Astrocyte (in vitro differentiated cells and primary cell): Measurements from ENCODE around the gene ZKSCAN3. TPM values are rescaled to one million over a fixed set of nuclear protein-coding genes. Genes with fewer than 3 reads are reported as not detected.
A peak's percentile ranks its signal among the peaks of the same experiment; 100 is the strongest.

Experiments
- DNase-seq: peaks from one replicate; pipeline ENCODE4 v3.0.0-alpha.2; 2010; ENCODE audit warnings: low read depth
- FAIRE-seq: peaks from 2 replicates; lab custom pipeline; 2011; peaks lifted over from hg19 to GRCh38; lab: Jason Lieb, UNC
- H2AFZ ChIP-seq: 2 replicates; pipeline ENCODE4 v1.6.0; 2012; ENCODE audit warnings: low read depth, low read length, inconsistent platforms
- H3K27ac ChIP-seq: 2 replicates; pipeline ENCODE4 v1.5.1; 2011; ENCODE audit warnings: low read depth, low read length, inconsistent platforms
- H3K27me3 ChIP-seq: 2 replicates; pipeline ENCODE4 v1.6.0; 2011; ENCODE audit warnings: low read length, inconsistent platforms; ENCODE audit not compliant: insufficient read depth
- H3K36me3 ChIP-seq: 2 replicates; pipeline ENCODE4 v1.5.1; 2011; ENCODE audit warnings: low read length, inconsistent platforms; ENCODE audit not compliant: insufficient read depth
- H3K4me1 ChIP-seq: 2 replicates; pipeline ENCODE4 v1.5.1; 2011; ENCODE audit warnings: low read length, inconsistent platforms; ENCODE audit not compliant: insufficient read depth
- H3K4me2 ChIP-seq: 2 replicates; pipeline ENCODE4 v1.6.0; 2012; ENCODE audit warnings: low read length, inconsistent platforms
- H3K4me3 ChIP-seq: 2 replicates; pipeline ENCODE4 v1.5.1; 2011; ENCODE audit warnings: low read depth, mild to moderate bottlenecking, low read length, inconsistent platforms; ENCODE audit not compliant: insufficient read depth
- H3K79me2 ChIP-seq: 2 replicates; pipeline ENCODE4 v1.6.0; 2012; ENCODE audit warnings: mild to moderate bottlenecking, low read length, inconsistent platforms; ENCODE audit not compliant: insufficient read depth
- H3K9ac ChIP-seq: 2 replicates; pipeline ENCODE4 v1.6.0; 2012; ENCODE audit warnings: mild to moderate bottlenecking, low read length, inconsistent platforms
- H3K9me3 ChIP-seq: 2 replicates; pipeline ENCODE4 v1.5.1; 2012; ENCODE audit warnings: low read depth, mild to moderate bottlenecking, low read length, inconsistent platforms; ENCODE audit not compliant: insufficient read depth
- H4K20me1 ChIP-seq: 2 replicates; pipeline ENCODE4 v1.6.0; 2012; ENCODE audit warnings: low read length, inconsistent platforms; ENCODE audit not compliant: insufficient read depth
- H3K27ac Mint-ChIP-seq: one replicate; pipeline ENCODE4 v1.8.0; 2021; ENCODE audit warnings: mild to moderate bottlenecking, mixed read lengths; ENCODE audit not compliant: unreplicated experiment
- H3K27me3 Mint-ChIP-seq: one replicate; pipeline ENCODE4 v1.8.0; 2021; ENCODE audit warnings: low read depth, mixed read lengths; ENCODE audit not compliant: unreplicated experiment
- H3K36me3 Mint-ChIP-seq: one replicate; pipeline ENCODE4 v1.8.0; 2021; ENCODE audit warnings: low read depth, mixed read lengths; ENCODE audit not compliant: unreplicated experiment
- H3K4me1 Mint-ChIP-seq: one replicate; pipeline ENCODE4 v1.8.0; 2021; ENCODE audit warnings: low read depth, mixed read lengths; ENCODE audit not compliant: unreplicated experiment
- H3K4me3 Mint-ChIP-seq: one replicate; pipeline ENCODE4 v1.8.0; 2021; ENCODE audit warnings: mild to moderate bottlenecking, moderate library complexity, mixed read lengths; ENCODE audit not compliant: unreplicated experiment
- H3K9me3 Mint-ChIP-seq: one replicate; pipeline ENCODE4 v1.8.0; 2021; ENCODE audit warnings: mild to moderate bottlenecking, mixed read lengths; ENCODE audit not compliant: unreplicated experiment
- EZH2 ChIP-seq: IDR thresholded peaks from 2 replicates; pipeline ENCODE4 v1.6.1; 2012; ENCODE audit warnings: mild to moderate bottlenecking, low read length, inconsistent platforms; ENCODE audit not compliant: insufficient read depth
- total RNA-seq: library from RNA; stranded (reverse); gene quantifications from 2 replicates; pipeline ENCODE4 v1.2.1, GENCODE V29; 2021
- TF ChIP-seq, protein P1 (sequence below): IDR thresholded peaks from 2 replicates; pipeline ENCODE4 v1.5.1; 2011; ENCODE audit warnings: low read depth, mild to moderate bottlenecking, inconsistent platforms, low read length, moderate library complexity; ENCODE audit not compliant: insufficient read depth

ZKSCAN3 gene
- total RNA-seq, 1 donor from 2014 or later: 8.0 TPM

DNA sequence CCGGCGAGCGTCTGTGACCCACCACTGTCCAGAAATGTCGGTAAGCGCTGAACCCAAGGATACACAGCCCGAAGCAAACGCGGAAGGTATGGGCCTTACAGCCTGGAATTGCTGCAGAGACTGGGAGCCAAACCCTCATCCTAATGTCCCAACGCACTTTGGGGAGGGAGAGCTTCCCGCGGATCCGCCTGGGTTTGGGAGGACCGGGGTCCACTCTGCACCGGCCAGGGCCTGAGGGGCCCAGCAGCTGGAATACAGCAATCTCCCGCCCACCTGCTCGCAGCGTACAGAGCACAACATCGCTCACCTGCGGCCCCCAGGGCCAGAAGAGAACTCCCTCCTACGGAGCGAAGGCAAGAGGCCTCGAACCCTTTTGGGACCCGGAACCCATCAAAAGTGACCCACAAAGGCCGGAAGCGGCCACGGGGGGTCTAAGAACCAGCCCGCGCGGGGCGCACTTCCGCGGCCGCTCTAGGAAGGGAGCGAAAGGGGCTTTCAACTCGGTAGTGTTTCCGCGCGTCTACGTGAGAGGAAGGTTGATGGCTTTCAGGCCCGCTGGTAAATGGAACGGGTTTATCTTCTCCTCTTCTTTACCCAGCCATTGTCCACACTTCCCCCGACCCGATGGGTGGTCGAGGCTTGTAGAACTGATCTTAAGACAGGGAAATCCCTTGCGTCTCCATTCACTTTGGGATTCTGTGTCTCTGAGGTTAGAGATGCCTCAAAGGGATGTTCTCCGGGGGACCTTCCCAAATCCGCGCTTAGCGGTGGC is 49.8 kb downstream of the ZKSCAN3 start, which contains the start of gene ZSCAN12:
Gene ZSCAN12 (minus strand): TSS at position 398 of the 772 bp plus-strand sequence. CDS start 1,342 bp downstream, outside the sequence.
- no peak for TF ChIP-seq EZH2
- TF ChIP-seq, protein P1, sequence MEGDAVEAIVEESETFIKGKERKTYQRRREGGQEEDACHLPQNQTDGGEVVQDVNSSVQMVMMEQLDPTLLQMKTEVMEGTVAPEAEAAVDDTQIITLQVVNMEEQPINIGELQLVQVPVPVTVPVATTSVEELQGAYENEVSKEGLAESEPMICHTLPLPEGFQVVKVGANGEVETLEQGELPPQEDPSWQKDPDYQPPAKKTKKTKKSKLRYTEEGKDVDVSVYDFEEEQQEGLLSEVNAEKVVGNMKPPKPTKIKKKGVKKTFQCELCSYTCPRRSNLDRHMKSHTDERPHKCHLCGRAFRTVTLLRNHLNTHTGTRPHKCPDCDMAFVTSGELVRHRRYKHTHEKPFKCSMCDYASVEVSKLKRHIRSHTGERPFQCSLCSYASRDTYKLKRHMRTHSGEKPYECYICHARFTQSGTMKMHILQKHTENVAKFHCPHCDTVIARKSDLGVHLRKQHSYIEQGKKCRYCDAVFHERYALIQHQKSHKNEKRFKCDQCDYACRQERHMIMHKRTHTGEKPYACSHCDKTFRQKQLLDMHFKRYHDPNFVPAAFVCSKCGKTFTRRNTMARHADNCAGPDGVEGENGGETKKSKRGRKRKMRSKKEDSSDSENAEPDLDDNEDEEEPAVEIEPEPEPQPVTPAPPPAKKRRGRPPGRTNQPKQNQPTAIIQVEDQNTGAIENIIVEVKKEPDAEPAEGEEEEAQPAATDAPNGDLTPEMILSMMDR: peak; percentile 17
- Mint-ChIP-seq H3K9me3 (no peaks in the 10 kb centered on the region), H3K4me1 (peaks cover 11% of the 10 kb centered on the region), H3K27me3 (no peaks in the 10 kb centered on the region), H3K36me3 (no peaks in the 10 kb centered on the region), H3K27ac (peak within 1 kb of the TSS; percentile 96), H3K4me3 (peak within 1 kb of the TSS; percentile 95)
- DNase-seq: peak; percentile 71
- Histone ChIP-seq H2AFZ (peak within 1 kb of the TSS; percentile 91), H3K9ac (peak within 1 kb of the TSS; percentile 88), H3K79me2 (peaks cover 45% of the 10 kb centered on the region), H3K36me3 (peaks cover 2% of the 10 kb centered on the region), H3K27ac (peak within 1 kb of the TSS; percentile 60), H3K9me3 (no peaks in the 10 kb centered on the region), H3K4me2 (peak within 1 kb of the TSS; percentile 87), H4K20me1 (peaks cover 2% of the 10 kb centered on the region), H3K4me1 (peaks cover 4% of the 10 kb centered on the region), H3K4me3 (peak within 1 kb of the TSS; percentile 83), H3K27me3 (no peaks in the 10 kb centered on the region)
- no peak for FAIRE-seq

DNA sequence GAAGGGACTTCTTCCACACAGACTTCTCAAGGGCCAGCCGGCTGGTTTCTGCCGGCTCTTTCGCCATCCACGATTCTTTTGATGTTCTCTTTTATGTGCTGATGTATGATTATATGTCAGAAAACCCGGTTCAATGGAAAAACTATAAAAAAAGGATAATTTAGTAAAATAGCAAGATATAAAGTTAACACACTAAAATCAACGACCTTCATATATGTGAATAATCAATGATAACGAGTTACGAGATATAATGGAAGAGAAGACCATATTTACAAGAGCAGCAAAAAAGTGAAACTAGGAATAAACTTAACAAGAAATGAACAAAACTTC is 50.3 kb downstream of the ZKSCAN3 start:
- Histone ChIP-seq H3K4me1 (peaks cover 4% of the 10 kb centered on the region), H3K27me3 (no peaks in the 10 kb centered on the region), H3K27ac (peak overlapping the region; percentile 60), H3K9ac (peak overlapping the region; percentile 88), H3K36me3 (peaks cover 2% of the 10 kb centered on the region), H3K79me2 (peaks cover 42% of the 10 kb centered on the region), H4K20me1 (no peaks in the 10 kb centered on the region), H3K9me3 (no peaks in the 10 kb centered on the region), H3K4me2 (peak overlapping the region; percentile 87), H3K4me3 (peak overlapping the region; percentile 83), H2AFZ (peak overlapping the region; percentile 91)
- Mint-ChIP-seq H3K27ac (peak overlapping the region; percentile 96), H3K9me3 (no peaks in the 10 kb centered on the region), H3K36me3 (no peaks in the 10 kb centered on the region), H3K4me1 (peaks cover 11% of the 10 kb centered on the region), H3K27me3 (no peaks in the 10 kb centered on the region), H3K4me3 (peak overlapping the region; percentile 95)
- no peak for TF ChIP-seq EZH2
- TF ChIP-seq, protein P1: no peak
- DNase-seq: no peak
- peak; percentile 39 for FAIRE-seq

DNA sequence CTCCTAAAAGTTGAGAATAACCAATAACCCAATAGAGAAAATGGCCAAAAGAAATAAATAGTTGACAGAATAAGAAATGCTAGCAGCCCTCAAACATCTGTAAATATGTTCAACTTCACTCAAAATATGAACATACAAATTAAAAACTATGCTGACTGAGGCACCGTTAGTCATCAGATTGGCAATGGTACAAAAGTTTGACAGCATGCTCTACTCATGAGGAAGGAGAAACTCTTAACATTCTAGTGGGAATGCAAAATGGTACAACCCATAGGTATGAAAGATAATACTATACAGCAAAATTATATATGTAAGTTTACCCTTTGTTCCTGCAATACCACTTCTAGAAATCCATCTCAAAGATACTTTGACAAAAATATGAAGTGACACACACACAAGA is 51.4 kb downstream of the ZKSCAN3 start:
- Histone ChIP-seq H2AFZ (no peak overlapping the region), H3K4me1 (peaks cover 4% of the 10 kb centered on the region), H3K27me3 (no peaks in the 10 kb centered on the region), H3K36me3 (peaks cover 2% of the 10 kb centered on the region), H3K4me2 (no peak overlapping the region), H4K20me1 (no peaks in the 10 kb centered on the region), H3K9ac (no peak overlapping the region), H3K9me3 (no peaks in the 10 kb centered on the region), H3K79me2 (peaks cover 32% of the 10 kb centered on the region), H3K27ac (no peak overlapping the region), H3K4me3 (no peak overlapping the region)
- H3K36me3 Mint-ChIP-seq: no peaks in the 10 kb centered on the region
- no peak overlapping the region for H3K27ac Mint-ChIP-seq
- H3K9me3 Mint-ChIP-seq: no peaks in the 10 kb centered on the region
- H3K27me3 Mint-ChIP-seq: no peaks in the 10 kb centered on the region
- peaks cover 11% of the 10 kb centered on the region for H3K4me1 Mint-ChIP-seq
- H3K4me3 Mint-ChIP-seq: no peak overlapping the region
- peak; percentile 25 for DNase-seq
- no peak for FAIRE-seq
- TF ChIP-seq, protein P1: no peak
- TF ChIP-seq EZH2: no peak
